ENCODE data around the gene CITED1. TPM values are rescaled to one million over a fixed set of nuclear protein-coding genes. Genes with fewer than 3 reads are reported as not detected.

The CITED1 gene
- total RNA-seq, 3 donors from 2014 or later, result not detected

DNA sequence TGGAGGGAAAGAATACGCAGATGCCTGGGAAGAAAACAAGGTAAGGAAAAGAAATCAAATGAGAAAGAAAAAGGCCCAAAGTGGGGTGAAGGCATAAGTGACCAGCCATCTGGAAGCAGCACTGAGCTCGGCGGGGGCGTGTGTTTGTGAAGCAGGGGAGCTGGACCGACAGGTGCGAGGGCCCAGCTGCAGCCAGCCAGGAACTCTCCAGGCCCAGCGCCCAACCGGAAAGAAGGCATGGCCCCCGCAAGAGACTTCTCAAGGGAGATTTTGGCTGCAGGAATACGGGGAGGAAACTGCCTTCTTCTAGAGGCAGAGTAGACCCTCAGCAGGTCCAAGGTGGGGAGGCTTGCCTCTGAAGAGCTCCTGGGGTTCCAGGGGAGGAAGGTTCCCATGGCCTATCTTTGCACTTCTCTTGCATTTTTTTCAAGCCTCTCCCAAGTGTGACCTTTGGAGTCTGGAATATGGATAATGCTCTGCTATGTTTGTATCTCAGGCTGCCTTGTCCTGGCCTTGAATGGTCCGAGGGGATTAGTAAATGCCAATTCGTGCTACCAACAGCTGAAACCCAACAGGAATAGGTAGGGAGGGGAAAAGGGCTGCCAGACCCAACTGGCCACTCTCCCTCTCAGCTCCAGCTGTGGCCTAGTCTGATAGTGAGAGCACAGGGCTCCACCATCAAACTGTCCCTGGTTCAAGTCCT is 10.8 kb upstream of the CITED1 start:
- ATAC-seq (no peak), DNase-seq (no peak)
- Mint-ChIP-seq H3K27me3 (ENCODE audit: low read depth) (peaks cover 2% of the 10 kb centered on the region), H3K4me1 (ENCODE audit: low read depth) (no peaks in the 10 kb centered on the region), H3K9me3 (no peaks in the 10 kb centered on the region), H3K4me3 (no peak overlapping the region), H3K36me3 (ENCODE audit: insufficient read depth) (no peaks in the 10 kb centered on the region)

- DNase-seq (no peak), ATAC-seq (no peak)
- H3K27me3 Mint-ChIP-seq (ENCODE audit: low read depth), result peaks cover 3% of the 10 kb centered on the region
Observed at GRCh38 chrX:72314881-72315280, 9.2 kb upstream of the CITED1 start.

DNA sequence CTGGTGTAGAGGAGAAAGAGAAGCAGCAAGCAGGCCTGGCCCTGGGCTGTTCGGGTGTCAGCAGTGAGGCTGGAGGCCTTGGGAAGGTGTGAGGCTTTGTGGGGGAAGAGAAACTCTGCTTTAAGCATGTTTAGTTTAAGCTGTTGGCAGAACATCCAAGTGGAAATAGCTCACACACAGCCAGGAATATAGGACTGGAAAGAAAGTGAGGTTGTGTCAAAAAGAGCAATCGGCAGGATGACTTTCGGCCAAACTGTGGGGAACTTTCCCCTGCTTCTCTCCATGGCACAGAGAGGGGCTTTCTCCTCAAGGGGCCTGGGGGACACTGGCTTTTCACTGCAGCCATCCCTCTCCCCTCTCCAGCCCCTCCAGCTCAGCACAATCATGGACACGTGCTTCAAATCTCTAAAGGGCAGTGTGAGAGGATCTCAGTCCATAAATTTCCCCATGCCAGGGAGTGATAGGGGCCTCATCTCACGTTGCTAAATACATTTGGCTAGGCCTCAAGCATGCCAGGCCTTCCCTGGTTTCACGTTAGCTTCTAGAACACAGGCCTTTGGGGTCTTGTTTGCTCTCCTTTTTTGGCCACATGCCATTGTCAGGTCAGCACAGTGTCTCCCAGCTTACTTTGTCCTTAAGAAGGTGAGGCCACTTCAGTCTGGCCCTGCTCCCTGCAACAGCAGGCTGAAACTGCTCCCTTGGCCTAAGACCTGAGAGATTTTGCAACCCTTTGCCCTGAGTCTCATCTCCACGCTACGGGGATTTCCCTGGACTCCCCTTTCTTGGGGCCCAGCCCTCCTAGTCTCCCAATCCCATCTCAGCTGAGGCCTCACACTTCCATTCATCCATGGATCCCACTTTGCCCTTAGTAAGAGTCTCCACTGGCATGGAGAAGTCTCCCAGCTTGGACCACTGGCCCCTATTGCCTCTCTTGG is 8.3 kb upstream of the CITED1 start:
- Mint-ChIP-seq H3K27me3 (ENCODE audit: low read depth) (peaks cover 11% of the 10 kb centered on the region), H3K9me3 (no peaks in the 10 kb centered on the region), H3K36me3 (ENCODE audit: insufficient read depth) (no peaks in the 10 kb centered on the region), H3K4me3 (no peak overlapping the region), H3K4me1 (ENCODE audit: low read depth) (peaks cover under 1% of the 10 kb centered on the region)
- DNase-seq (no peak), ATAC-seq (no peak)

More at GRCh38 chrX:72314881-72315280, 9.2 kb upstream of the CITED1 start:
- Mint-ChIP-seq H3K9me3 (no peaks in the 10 kb centered on the region), H3K36me3 (ENCODE audit: insufficient read depth) (no peaks in the 10 kb centered on the region), H3K4me1 (ENCODE audit: low read depth) (no peaks in the 10 kb centered on the region), H3K4me3 (no peak overlapping the region)

- peaks cover 21% of the 10 kb centered on the region for H3K27me3 Mint-ChIP-seq (ENCODE audit: low read depth)
- H3K9me3 Mint-ChIP-seq, result no peaks in the 10 kb centered on the region
- H3K4me1 Mint-ChIP-seq (ENCODE audit: low read depth), result peaks cover 13% of the 10 kb centered on the region
- H3K4me3 Mint-ChIP-seq, result no peak overlapping the region
- H3K36me3 Mint-ChIP-seq (ENCODE audit: insufficient read depth), result no peaks in the 10 kb centered on the region
- ATAC-seq, result no peak
- DNase-seq, result no peak
Observed at GRCh38 chrX:72312311-72312940, 6.7 kb upstream of the CITED1 start.

- Mint-ChIP-seq H3K4me1 (ENCODE audit: low read depth) (peaks cover 24% of the 10 kb centered on the region), H3K36me3 (ENCODE audit: insufficient read depth) (no peaks in the 10 kb centered on the region), H3K4me3 (no peak overlapping the region), H3K27me3 (ENCODE audit: low read depth) (peaks cover 38% of the 10 kb centered on the region), H3K9me3 (no peaks in the 10 kb centered on the region)
- ATAC-seq, result no peak
- DNase-seq, result no peak
Observed at GRCh38 chrX:72309297-72310071, 3.8 kb upstream of the CITED1 start.

DNA sequence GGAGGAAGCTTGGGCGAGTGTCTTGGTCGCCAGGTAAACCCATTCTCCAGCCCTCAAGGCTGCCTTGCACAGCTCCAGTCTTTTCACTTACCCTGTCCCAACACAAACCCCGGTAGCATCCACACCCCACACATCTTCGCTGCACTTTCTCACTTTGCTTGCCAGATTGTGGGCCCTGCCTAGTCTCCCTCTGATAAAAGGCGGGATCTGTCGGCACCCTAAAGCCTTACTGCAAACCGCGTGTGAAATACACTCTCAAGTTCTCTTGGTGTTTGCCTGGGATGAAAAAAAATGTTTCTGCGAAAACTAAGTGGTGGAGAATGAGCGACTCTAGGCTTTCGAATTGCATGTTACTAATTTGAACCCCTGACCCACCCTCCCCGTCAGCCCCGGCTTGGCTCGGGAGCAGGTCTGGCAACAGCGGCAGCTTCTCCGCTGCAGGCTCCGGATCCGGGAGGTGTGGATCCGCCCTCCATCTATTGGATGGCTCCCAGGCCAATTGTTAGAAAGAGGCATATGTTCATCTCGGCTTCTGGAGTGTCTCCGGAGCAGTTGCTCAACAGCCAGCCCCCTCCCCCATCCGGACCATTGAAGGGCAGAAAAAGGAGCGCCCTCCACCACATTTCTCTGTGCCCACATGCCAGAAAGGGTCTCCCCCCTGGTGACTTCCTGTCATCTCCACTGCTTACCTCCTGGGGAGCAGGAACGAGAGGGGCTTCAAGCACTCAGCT is 3.0 kb upstream of the CITED1 start:
- Mint-ChIP-seq H3K4me3 (peak overlapping the region; percentile 40), H3K9me3 (no peaks in the 10 kb centered on the region), H3K4me1 (ENCODE audit: low read depth) (peaks cover 25% of the 10 kb centered on the region), H3K36me3 (ENCODE audit: insufficient read depth) (no peaks in the 10 kb centered on the region), H3K27me3 (ENCODE audit: low read depth) (peaks cover 44% of the 10 kb centered on the region)
- DNase-seq (no peak), ATAC-seq (peak; percentile 24 to 29)

- Mint-ChIP-seq H3K9me3 (no peaks in the 10 kb centered on the region), H3K36me3 (ENCODE audit: insufficient read depth) (no peaks in the 10 kb centered on the region), H3K4me1 (ENCODE audit: low read depth) (peaks cover 25% of the 10 kb centered on the region), H3K4me3 (peak overlapping the region; percentile 40), H3K27me3 (ENCODE audit: low read depth) (peaks cover 48% of the 10 kb centered on the region)
- DNase-seq (no peak), ATAC-seq (no peak)
Observed at GRCh38 chrX:72308209-72308565, 2.5 kb upstream of the CITED1 start.

- ATAC-seq, result no peak
- H3K4me1 Mint-ChIP-seq (ENCODE audit: low read depth), result peaks cover 25% of the 10 kb centered on the region
- peak overlapping the region; percentile 85 for H3K4me3 Mint-ChIP-seq
- DNase-seq, result no peak
- no peaks in the 10 kb centered on the region for H3K9me3 Mint-ChIP-seq
- H3K27me3 Mint-ChIP-seq (ENCODE audit: low read depth), result peaks cover 53% of the 10 kb centered on the region
- no peaks in the 10 kb centered on the region for H3K36me3 Mint-ChIP-seq (ENCODE audit: insufficient read depth)
Observed at GRCh38 chrX:72307646-72308051, 1.9 kb upstream of the CITED1 start.

- Mint-ChIP-seq H3K27me3 (ENCODE audit: low read depth) (peaks cover 57% of the 10 kb centered on the region), H3K4me3 (peak overlapping the region; percentile 85), H3K4me1 (ENCODE audit: low read depth) (peaks cover 25% of the 10 kb centered on the region), H3K36me3 (ENCODE audit: insufficient read depth) (no peaks in the 10 kb centered on the region), H3K9me3 (no peaks in the 10 kb centered on the region)
- ATAC-seq, result peak; percentile 31 to 43
- DNase-seq, result no peak
Observed at GRCh38 chrX:72306851-72307645, 1.3 kb upstream of the CITED1 start.

DNA sequence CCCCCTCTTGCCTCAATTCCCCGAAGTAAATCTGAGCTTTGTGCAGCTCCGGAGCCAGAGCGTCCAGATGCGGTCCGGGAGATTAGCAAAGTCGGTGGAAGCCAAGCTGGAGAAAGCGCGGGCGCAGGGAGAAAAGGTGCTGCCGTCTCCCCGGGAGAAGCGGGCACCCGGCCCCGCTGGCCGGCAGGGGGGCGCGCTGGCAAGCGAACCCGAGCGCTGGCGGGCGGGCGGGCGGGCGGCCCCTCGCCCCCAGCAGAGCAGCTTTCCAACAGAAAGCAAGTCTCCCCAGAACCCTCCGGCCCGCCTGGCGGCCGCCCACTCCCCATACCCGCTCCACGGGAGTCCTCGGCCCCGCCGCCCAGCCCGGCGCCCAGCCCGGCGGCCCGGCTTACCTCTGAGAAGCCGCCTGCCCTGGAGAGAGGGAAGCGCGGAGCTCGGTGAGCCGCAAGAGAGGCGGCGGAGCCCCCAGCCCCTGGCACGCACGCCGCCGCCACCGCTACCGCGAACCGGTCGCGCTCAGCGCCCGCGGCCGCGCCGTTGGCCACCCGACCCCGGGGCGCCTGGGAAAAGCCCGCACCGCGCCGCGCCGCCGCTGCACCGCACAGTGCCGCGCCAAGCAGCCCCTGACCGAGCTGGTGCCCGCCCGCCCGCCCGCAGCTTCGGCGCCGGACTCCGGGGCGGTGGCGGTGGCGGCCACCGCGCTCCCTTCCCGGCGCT is 529 bp upstream of the CITED1 start:
- Mint-ChIP-seq H3K27me3 (ENCODE audit: low read depth) (peaks cover 59% of the 10 kb centered on the region), H3K4me3 (peak overlapping the region; percentile 71), H3K9me3 (no peaks in the 10 kb centered on the region), H3K36me3 (ENCODE audit: insufficient read depth) (no peaks in the 10 kb centered on the region), H3K4me1 (ENCODE audit: low read depth) (peaks cover 25% of the 10 kb centered on the region)
- no peak for DNase-seq
- peak; percentile 5 to 16 for ATAC-seq

- Mint-ChIP-seq H3K4me3 (peak overlapping the region; percentile 71), H3K36me3 (ENCODE audit: insufficient read depth) (no peaks in the 10 kb centered on the region), H3K27me3 (ENCODE audit: low read depth) (peaks cover 66% of the 10 kb centered on the region), H3K9me3 (no peaks in the 10 kb centered on the region), H3K4me1 (ENCODE audit: low read depth) (peaks cover 25% of the 10 kb centered on the region)
- no peak for DNase-seq
- ATAC-seq, result no peak
Observed at GRCh38 chrX:72304877-72305276, 837 bp downstream of the CITED1 start.

DNA sequence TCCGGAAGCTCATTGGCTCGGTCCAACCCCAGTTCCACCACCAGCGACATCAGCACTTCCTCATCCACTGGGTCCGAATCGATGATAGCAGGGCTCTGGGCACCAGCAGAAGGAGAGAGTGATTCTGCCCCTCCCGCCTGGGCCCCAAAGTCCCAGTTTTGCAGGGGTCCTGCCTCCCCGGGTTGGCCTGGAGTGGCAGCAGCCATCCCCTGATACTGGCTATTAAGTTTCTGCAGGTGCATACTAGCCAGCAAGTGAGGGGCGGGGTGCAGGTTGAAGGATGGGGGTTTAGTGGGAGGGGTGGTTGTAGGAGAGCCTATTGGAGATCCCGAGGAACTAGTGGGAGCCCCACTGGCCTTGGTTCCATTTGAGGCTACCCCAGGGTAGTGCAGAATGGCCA is 3.9 kb downstream of the CITED1 start:
- no peak for DNase-seq
- H3K9me3 Mint-ChIP-seq, result no peaks in the 10 kb centered on the region
- no peak overlapping the region for H3K4me3 Mint-ChIP-seq
- H3K4me1 Mint-ChIP-seq (ENCODE audit: low read depth), result peaks cover 8% of the 10 kb centered on the region
- no peaks in the 10 kb centered on the region for H3K36me3 Mint-ChIP-seq (ENCODE audit: insufficient read depth)
- ATAC-seq, result no peak
- H3K27me3 Mint-ChIP-seq (ENCODE audit: low read depth), result peaks cover 59% of the 10 kb centered on the region
